HepG2 (cell line): ENCODE measurements around the gene CYP19A1.

Experiments
- EZH2 ChIP-seq: conservative IDR thresholded peaks from 2 replicates; pipeline ENCODE4 v1.6.1; 2012; ENCODE audit warnings: mild to moderate bottlenecking, low read depth, low read length, moderate library complexity
- NFRKB ChIP-seq: fragments of 450-650 bp; IDR thresholded peaks from 2 replicates; pipeline ENCODE4 v1.6.1; 2017
- SIN3A ChIP-seq: IDR thresholded peaks from 2 replicates; pipeline ENCODE4 v1.6.1; 2011; ENCODE audit warnings: low read depth, mild to moderate bottlenecking, control low read depth, low read length, borderline replicate concordance
- ZNF883 ChIP-seq: sonication (generic); formaldehyde crosslinking; IDR thresholded peaks from 2 replicates; pipeline ENCODE4 v1.5.1; 2020; ENCODE audit warnings: mild to moderate bottlenecking, missing genetic modification reagents; ENCODE audit errors: not compliant biosample characterization

GRCh38 chr15:51160484-51160883, 177.9 kb downstream of the CYP19A1 start:
- no peak for TF ChIP-seq SIN3A
- no peak for TF ChIP-seq EZH2
- TF ChIP-seq NFRKB: no peak
- TF ChIP-seq ZNF883: no peak
